Lower leg skin (tissue), 3 donors: ENCODE results near the gene SSC4D.
"Not testable (repeated sequence)": the region's sequence is repeated elsewhere in the genome, so short reads cannot be mapped to it uniquely, and the experiment has no call there.

Experiments used
- CTCF ChIP-seq, 3 donors: fragments of 450-650 bp; IDR thresholded peaks; one replicate each; pipeline ENCODE4 v1.5.1; 2016; ENCODE audit warnings: antibody characterized with exemption in 3 of 3, mild to moderate bottlenecking in 3 of 3, moderate library complexity in 2 of 3
- POLR2A ChIP-seq, 2 donors: fragments of 450-650 bp; IDR thresholded peaks; one replicate each; pipeline ENCODE4 v1.6.1; 2016 to 2017; ENCODE audit warnings: antibody characterized with exemption in 2 of 2, mild to moderate bottlenecking in 1 of 2, moderate library complexity in 1 of 2

GRCh38 chr7:76457017-76457416 lies 47.5 kb upstream of the SSC4D start:
- not testable (repeated sequence) for TF ChIP-seq POLR2A, CTCF (IDR thresholded peaks at IDR 0.05)
